IPS-18c (cell line): ENCODE measurements around the gene CNNM4.
"Not testable (repeated sequence)": the region's sequence is repeated elsewhere in the genome, so short reads cannot be mapped to it uniquely, and the experiment has no call there.

Experiments
- H3K4me3 ChIP-seq: 2 replicates; pipeline ENCODE4 v1.7.0; 2013; ENCODE audit warnings: low read depth, mild to moderate bottlenecking, low read length, moderate library complexity; ENCODE audit not compliant: insufficient read depth
- H3K9me3 ChIP-seq: one replicate; pipeline ENCODE4 v1.6.1; 2013; ENCODE audit warnings: mild to moderate bottlenecking, low read length, moderate library complexity; ENCODE audit not compliant: control insufficient read depth, insufficient read depth

The CNNM4 gene

DNA sequence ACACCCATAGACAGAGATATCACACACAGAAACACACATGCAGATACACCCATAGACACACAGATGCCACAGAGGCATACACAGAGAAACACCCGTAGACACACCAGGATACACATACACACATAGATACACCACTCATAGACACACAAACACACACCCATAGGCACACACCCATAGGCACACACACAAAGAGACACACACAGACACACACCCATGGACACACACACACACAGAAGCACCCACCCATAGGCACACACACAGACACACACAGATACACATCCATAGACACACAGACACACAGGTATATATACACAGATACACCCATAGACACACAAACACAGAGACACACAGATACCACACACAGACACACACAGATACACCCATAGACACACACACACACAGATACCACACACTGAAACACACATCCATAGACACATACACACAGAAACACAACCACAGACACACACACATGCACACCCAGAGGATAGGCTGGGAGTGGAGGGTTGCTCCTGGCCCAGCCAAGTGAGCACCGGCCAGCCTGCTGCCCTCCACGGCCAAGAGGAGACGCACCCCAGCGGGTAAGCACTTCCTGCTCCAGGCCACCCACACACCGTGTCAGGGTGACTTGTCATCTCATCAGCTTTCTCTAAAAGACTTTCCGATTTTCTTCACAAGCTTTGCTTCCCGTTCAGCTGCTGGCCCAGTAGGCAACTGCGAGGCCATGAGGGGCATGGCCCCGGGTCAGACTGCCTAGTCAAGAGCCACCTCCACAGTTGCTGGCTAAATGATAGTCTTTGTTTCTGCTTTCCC, 41.3 kb downstream of the CNNM4 start:
- Histone ChIP-seq H3K9me3 (no peaks in the 10 kb centered on the region), H3K4me3 (no peak overlapping the region)

GRCh38 chr2:96802721-96803120, 42.0 kb downstream of the CNNM4 start:
- Histone ChIP-seq H3K9me3 (no peaks in the 10 kb centered on the region), H3K4me3 (no peak overlapping the region)

DNA sequence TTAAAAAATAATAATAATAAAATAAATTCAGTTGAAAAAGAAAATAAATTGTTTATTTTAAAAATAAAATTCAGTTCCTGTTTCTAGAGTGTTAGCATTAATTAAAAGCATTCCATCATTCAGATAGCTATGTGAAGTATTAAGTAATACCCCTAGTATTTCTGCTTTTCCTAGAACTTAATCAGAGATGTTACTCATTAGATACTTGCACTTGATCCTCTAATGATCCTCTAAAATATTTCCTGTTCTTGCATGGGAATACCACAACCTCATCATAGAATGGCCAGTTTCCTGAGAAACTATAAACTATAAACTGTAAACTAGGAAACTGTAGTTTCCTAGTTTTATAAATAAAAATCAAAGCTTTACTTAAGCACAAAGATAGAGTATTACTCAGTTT, 44.3 kb downstream of the CNNM4 start:
- H3K9me3 ChIP-seq = no peaks in the 10 kb centered on the region
- H3K4me3 ChIP-seq = no peak overlapping the region

GRCh38 chr2:96805946-96806345, 45.2 kb downstream of the CNNM4 start:
- H3K9me3 ChIP-seq, H3K4me3 ChIP-seq: not testable (repeated sequence)

DNA sequence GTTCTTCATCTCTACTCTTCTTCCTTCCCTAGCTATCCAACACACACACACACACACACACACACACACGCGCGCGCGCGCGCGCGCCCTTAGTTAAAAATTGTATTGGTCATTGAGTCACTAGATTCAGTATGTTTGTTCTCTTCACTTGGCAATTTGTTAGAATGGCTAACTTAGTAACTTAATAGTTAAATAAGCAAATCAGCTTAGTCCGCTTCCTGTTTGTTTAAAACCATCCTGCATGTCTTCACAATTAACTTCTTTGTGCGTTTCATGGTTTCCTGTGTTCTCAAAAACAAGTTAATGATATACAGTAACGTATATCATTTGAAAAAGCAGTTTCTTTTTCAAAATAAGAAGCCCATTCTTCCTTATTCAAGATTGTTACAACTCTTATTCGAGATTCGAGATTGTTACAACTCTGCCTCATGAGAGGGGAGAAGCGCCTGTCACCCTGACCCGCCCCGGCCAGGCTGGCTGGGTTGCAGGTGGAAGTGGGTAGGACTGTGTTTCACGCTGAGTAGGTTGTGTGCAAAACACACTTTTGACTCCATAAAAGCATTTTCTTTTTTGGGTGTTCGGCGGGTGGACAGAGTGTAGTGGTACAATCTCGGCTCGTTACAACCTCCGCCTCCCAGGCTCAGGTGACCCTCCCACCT, 45.9 kb downstream of the CNNM4 start:
- H3K9me3 ChIP-seq = no peaks in the 10 kb centered on the region
- no peak overlapping the region for H3K4me3 ChIP-seq

- Histone ChIP-seq H3K4me3 (no peak overlapping the region), H3K9me3 (no peaks in the 10 kb centered on the region)
Measured at GRCh38 chr2:96807127-96807471, 46.4 kb downstream of the CNNM4 start.

DNA sequence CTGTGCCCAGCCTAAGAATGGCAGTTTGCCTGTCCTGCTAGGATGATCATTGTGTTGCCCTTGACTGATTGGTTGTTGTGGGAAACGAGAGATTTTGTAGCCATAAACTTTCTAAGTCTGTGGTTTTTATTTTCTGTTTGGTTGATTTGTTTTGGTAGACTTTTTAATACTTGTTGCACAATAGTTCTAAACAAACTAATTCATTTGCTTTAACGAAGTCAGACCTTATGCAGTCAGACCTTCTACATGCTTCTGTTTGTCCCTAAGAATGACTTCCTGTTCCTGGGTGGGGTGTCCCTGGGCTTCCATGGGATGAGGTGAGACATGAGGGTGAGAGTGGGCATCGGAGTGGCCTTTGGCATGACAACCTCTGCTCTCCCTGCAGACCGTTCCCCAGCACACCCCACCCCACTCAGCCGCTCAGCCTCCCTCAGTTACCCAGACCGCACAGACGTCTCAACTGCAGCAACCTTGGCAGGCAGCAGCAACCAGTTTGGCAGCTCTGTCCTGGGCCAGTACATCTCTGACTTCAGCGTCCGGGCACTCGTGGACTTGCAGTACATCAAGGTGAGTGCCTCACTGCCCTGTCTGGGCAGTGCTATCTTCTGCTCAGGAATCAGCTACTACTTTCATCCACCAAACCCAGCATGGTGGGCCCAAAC, 47.6 kb downstream of the CNNM4 start:
- no peaks in the 10 kb centered on the region for H3K9me3 ChIP-seq
- no peak overlapping the region for H3K4me3 ChIP-seq

DNA sequence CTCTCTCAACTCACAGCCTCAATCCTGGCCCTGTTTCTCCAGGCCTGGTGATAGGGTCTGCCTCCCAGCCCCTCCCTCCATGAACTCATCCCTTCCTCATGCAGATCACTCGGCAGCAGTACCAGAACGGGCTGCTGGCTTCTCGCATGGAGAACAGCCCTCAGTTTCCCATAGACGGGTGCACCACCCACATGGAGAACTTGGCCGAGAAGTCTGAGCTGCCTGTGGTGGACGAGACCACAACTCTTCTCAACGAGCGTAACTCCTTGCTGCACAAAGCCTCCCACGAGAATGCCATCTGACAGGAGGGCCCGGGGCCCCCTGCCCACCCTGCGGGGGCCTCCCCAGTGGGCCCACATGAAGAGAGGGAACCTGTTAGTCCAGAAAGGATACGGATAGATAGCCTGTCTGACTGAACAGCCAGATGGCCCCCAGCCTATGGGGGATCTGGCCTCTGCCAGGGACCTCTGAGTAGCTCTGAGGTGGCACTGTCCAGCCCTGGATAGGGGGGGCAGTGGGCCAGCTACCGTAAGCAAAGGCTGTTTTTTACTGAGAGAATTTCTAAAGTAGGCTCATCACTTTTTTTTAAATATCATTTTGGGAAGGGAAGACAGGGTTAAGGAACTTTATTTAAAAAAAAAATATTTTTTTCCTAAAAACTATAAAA, 48.6 kb downstream of the CNNM4 start:
- H3K4me3 ChIP-seq = no peak overlapping the region; the same call in 1 of the 2 replicates
- no peaks in the 10 kb centered on the region for H3K9me3 ChIP-seq

GRCh38 chr2:96809951-96810782, 49.5 kb downstream of the CNNM4 start:
- H3K9me3 ChIP-seq = no peaks in the 10 kb centered on the region

DNA sequence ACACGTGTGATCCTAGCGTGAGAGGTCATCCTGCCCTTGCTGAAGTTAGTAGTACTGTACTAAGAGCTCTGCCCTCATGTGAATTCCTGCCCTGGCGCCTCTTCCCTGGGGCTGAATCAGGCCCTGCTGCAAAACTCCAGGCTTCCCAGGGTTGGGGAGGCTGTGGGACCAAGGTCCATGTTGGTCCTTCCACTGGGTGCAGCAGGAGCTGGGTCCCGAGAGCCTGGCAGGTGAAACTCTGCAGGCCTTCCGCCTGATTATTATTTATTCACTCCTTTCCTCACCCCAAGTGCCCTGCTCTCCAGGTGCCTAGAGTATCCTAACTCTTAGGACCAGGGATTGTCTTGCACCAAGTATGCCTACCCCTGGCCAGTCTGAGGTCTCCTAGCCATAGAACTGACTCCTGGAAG, 50.1 kb downstream of the CNNM4 start:
- Histone ChIP-seq H3K4me3 (no peak overlapping the region), H3K9me3 (no peaks in the 10 kb centered on the region)

More at GRCh38 chr2:96809951-96810782, 49.5 kb downstream of the CNNM4 start:
- no peak overlapping the region for H3K4me3 ChIP-seq

DNA sequence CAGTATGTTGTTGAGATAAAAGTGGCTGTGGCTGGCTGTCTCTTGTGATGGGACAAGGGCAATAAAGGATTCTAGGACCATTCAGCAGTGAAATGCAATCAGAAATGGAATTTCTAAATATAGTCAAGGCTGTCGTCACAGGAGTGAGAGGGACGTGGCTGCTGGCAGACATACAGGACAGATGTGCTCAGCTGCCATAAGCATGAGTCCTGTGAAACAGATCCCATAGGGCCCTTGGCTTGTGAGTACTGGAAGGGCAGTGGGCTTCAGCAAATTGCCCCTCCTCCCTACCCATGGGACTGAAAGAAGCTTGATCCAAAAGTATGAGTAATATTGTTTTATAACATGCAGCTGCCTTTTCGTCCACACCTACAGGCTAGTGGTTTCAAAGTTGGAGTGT, 51.2 kb downstream of the CNNM4 start:
- H3K4me3 ChIP-seq = no peak overlapping the region
- no peaks in the 10 kb centered on the region for H3K9me3 ChIP-seq

DNA sequence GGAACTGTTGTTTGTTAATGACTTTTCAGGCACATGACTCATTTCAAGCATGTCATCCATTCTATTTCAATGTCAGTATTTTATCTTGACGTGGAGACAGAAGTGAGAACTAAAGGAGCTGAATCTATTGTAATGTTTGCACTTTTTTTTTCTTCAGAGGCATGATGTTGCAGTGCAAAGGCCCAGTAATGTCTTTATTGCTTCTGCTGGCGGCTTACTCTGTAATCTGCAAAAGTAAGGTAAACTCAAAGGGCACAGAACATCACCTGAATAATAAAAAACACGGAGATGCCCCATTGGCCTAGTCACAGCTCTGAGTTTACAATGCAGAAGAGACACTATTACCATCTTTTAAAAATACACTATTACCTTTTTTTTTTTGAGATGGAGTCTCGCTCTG, 53.0 kb downstream of the CNNM4 start:
- Histone ChIP-seq H3K9me3 (no peaks in the 10 kb centered on the region), H3K4me3 (no peak overlapping the region)

GRCh38 chr2:96815326-96816126, 54.8 kb downstream of the CNNM4 start:
- H3K9me3 ChIP-seq = no peaks in the 10 kb centered on the region
- H3K4me3 ChIP-seq = peak overlapping the region; percentile 86

- H3K4me3 ChIP-seq = peak within 1 kb of the TSS; percentile 86
- H3K9me3 ChIP-seq = no peaks in the 10 kb centered on the region
Measured at GRCh38 chr2:96816127-96816835, 55.6 kb downstream of the CNNM4 start, which contains the start of gene CNNM3. CNNM3 (plus strand) TSS chr2:96816268; CDS start chr2:96816278, 10 bp downstream.

DNA sequence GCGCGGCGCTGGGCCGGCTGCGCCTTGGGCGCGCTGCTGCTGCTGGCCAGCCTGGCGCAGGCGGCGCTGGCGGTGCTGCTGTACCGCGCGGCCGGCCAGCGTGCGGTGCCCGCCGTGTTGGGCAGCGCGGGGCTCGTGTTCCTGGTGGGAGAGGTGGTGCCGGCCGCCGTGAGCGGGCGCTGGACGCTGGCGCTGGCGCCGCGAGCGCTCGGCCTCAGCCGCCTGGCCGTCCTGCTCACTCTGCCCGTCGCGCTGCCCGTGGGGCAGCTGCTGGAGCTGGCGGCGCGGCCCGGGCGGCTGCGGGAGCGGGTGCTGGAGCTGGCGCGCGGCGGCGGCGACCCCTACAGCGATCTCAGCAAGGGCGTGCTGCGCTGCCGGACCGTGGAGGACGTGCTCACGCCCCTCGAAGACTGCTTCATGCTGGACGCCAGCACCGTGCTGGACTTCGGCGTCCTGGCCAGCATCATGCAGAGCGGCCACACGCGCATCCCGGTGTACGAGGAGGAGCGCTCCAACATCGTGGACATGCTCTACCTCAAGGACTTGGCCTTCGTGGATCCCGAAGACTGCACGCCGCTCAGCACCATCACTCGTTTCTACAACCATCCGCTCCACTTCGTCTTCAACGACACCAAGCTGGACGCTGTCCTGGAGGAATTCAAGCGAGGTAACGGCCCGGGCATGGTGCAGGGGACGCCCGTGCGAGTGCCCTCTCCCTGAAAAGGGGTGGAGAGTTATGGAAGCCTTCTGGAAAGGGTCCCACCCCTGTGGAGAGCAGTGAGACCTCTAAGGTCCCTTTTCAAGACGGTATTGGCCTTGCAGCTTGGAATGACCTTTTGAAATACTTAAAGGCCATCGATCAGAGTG, 56.4 kb downstream of the CNNM4 start:
- H3K4me3 ChIP-seq = peak overlapping the region; percentile 84

More for the DNA sequence above, 56.4 kb downstream of the CNNM4 start:
- no peaks in the 10 kb centered on the region for H3K9me3 ChIP-seq
